Inflammatory macrophage treated with lipopolysaccharide for 4 hours (primary cell): Measurements from ENCODE around the gene C1orf122.
A peak's percentile ranks its signal among the peaks of the same experiment; 100 is the strongest.
"Not testable (repeated sequence)": the region's sequence is repeated elsewhere in the genome, so short reads cannot be mapped to it uniquely, and the experiment has no call there.

ENCODE experiments used
- DNase-seq: peaks from one replicate; pipeline ENCODE4 v3.0.0-alpha.2; 2020

C1orf122 gene

GRCh38 chr1:37807555-37808368, at the start of gene C1orf122, which contains the start of gene YRDC:
TSS of gene C1orf122 (plus strand) at chr1:37807790. CDS start at chr1:37808405, 615 bp downstream.
TSS of gene YRDC (minus strand) at chr1:37808208. CDS start at chr1:37808180, 28 bp downstream.
- peak; percentile 94 for DNase-seq

- no peak for DNase-seq
Observed at GRCh38 chr1:37759451-37759850, 48.1 kb upstream of the C1orf122 start.

- no peak for DNase-seq
Observed at GRCh38 chr1:37761416-37762095, 46.0 kb upstream of the C1orf122 start.

- no peak for DNase-seq
Observed at GRCh38 chr1:37762516-37762915, 45.1 kb upstream of the C1orf122 start.

- no peak for DNase-seq
Observed at GRCh38 chr1:37763791-37764413, 43.7 kb upstream of the C1orf122 start.

- DNase-seq = no peak
Observed at GRCh38 chr1:37764414-37764825, 43.2 kb upstream of the C1orf122 start.

GRCh38 chr1:37764888-37765441, 42.6 kb upstream of the C1orf122 start, which contains the start of gene EPHA10:
TSS of gene EPHA10 (minus strand) at chr1:37765120. CDS start at chr1:37765066, 54 bp downstream.
- DNase-seq = no peak

GRCh38 chr1:37765916-37766664, 41.5 kb upstream of the C1orf122 start:
- DNase-seq = no peak

GRCh38 chr1:37767488-37767887, 40.1 kb upstream of the C1orf122 start:
- DNase-seq = no peak

GRCh38 chr1:37771440-37771839, 36.1 kb upstream of the C1orf122 start:
- DNase-seq = not testable (repeated sequence)

- DNase-seq = no peak
Observed at GRCh38 chr1:37776946-37777516, 30.6 kb upstream of the C1orf122 start.

- no peak for DNase-seq
Observed at GRCh38 chr1:37778654-37779053, 28.9 kb upstream of the C1orf122 start.

GRCh38 chr1:37782491-37782890, 25.1 kb upstream of the C1orf122 start:
- no peak for DNase-seq

GRCh38 chr1:37792943-37793686, 14.5 kb upstream of the C1orf122 start:
- DNase-seq = no peak

- DNase-seq = peak; percentile 67
Observed at GRCh38 chr1:37793773-37794371, 13.7 kb upstream of the C1orf122 start, which contains the start of gene MANEAL. TSS of gene MANEAL (plus strand) at chr1:37793847. CDS start at chr1:37794183, 336 bp downstream.

- no peak for DNase-seq
Observed at GRCh38 chr1:37794372-37795339, 12.9 kb upstream of the C1orf122 start.

- DNase-seq = peak; percentile 44
Observed at GRCh38 chr1:37795340-37796125, 12.1 kb upstream of the C1orf122 start.

- DNase-seq = no peak
Observed at GRCh38 chr1:37797750-37798345, 9.7 kb upstream of the C1orf122 start.
